GM13976 (cell line): ENCODE data around the gene PDIA5.

Experiments
- DNase-seq: peaks from one replicate; pipeline ENCODE4 v3.0.0; 2012; ENCODE audit warnings: low spot score
- CTCF ChIP-seq: IDR thresholded peaks from 2 replicates; pipeline ENCODE4 v1.5.1; 2012; ENCODE audit warnings: borderline replicate concordance, mild to moderate bottlenecking; ENCODE audit not compliant: insufficient read depth; ENCODE audit errors: extremely low read depth, missing control alignments, control extremely low read depth
- in situ Hi-C: fragments of 300-500 bp; cut with MboI; formaldehyde crosslinking; loops from one replicate; pipeline ENCODE4 v1.12.0; 2022; ENCODE audit warnings: low sequenced_read_pairs, mixed read lengths, inconsistent platforms; ENCODE audit not compliant: unreplicated experiment

The PDIA5 gene

GRCh38 chr3:123053107-123053506, 13.7 kb upstream of the PDIA5 start:
- in situ Hi-C loops = no loop called here
- DNase-seq = no peak
- no peak for TF ChIP-seq CTCF

GRCh38 chr3:123054109-123054778, 12.6 kb upstream of the PDIA5 start:
- in situ Hi-C loops = no loop called here
- no peak for DNase-seq
- no peak for TF ChIP-seq CTCF

GRCh38 chr3:123054931-123055330, 11.9 kb upstream of the PDIA5 start:
- DNase-seq = no peak
- in situ Hi-C loops = no loop called here
- TF ChIP-seq CTCF = no peak

- no peak for DNase-seq
- TF ChIP-seq CTCF = no peak
- in situ Hi-C loops = no loop called here
Measured at GRCh38 chr3:123055352-123055751, 11.5 kb upstream of the PDIA5 start.

GRCh38 chr3:123058505-123058904, 8.3 kb upstream of the PDIA5 start:
- no peak for DNase-seq
- no peak for TF ChIP-seq CTCF
- in situ Hi-C loops = no loop called here

GRCh38 chr3:123060054-123060453, 6.8 kb upstream of the PDIA5 start:
- in situ Hi-C loops = no loop called here
- no peak for DNase-seq
- TF ChIP-seq CTCF = no peak
